Endodermal cell (in vitro differentiated cells): ENCODE results near the gene NEGR1. TPM values are rescaled to one million over a fixed set of nuclear protein-coding genes. Genes with fewer than 3 reads are reported as not detected.

Source experiments
- DNase-seq: peaks from one replicate; pipeline ENCODE4 v3.0.0-alpha.2; 2017
- H3K27ac ChIP-seq: 2 replicates; pipeline ENCODE4 v1.5.1; 2013; ENCODE audit warnings: mild to moderate bottlenecking, low read depth, low read length, moderate library complexity
- H3K27me3 ChIP-seq: 2 replicates; pipeline ENCODE4 v1.6.1; 2013; ENCODE audit warnings: mild to moderate bottlenecking, low read length, moderate library complexity; ENCODE audit not compliant: insufficient read depth, control insufficient read depth, poor library complexity, severe bottlenecking
- H3K36me3 ChIP-seq: 2 replicates; pipeline ENCODE4 v1.7.0; 2013; ENCODE audit warnings: mild to moderate bottlenecking, low read length, moderate library complexity; ENCODE audit not compliant: control insufficient read depth, insufficient read depth
- H3K4me1 ChIP-seq: one replicate; pipeline ENCODE4 v1.7.0; 2013; ENCODE audit warnings: low read length; ENCODE audit not compliant: control insufficient read depth, insufficient read depth
- H3K4me3 ChIP-seq: 2 replicates; pipeline ENCODE4 v1.5.1; 2013; ENCODE audit warnings: mild to moderate bottlenecking, low read length, moderate library complexity
- H3K9ac ChIP-seq: 2 replicates; pipeline ENCODE4 v1.6.1; 2013; ENCODE audit warnings: mild to moderate bottlenecking, low read length, moderate library complexity; ENCODE audit not compliant: poor library complexity, severe bottlenecking; ENCODE audit errors: extremely low read depth
- H3K9me3 ChIP-seq: 2 replicates; pipeline ENCODE4 v1.6.1; 2013; ENCODE audit warnings: mild to moderate bottlenecking, low read length, moderate library complexity; ENCODE audit not compliant: control insufficient read depth
- H3K27ac Mint-ChIP-seq: 2 replicates; pipeline ENCODE4 v1.8.0; 2020; ENCODE audit warnings: mixed read lengths
- H3K27me3 Mint-ChIP-seq: 2 replicates; pipeline ENCODE4 v1.8.0; 2021; ENCODE audit warnings: mild to moderate bottlenecking, mixed read lengths; ENCODE audit not compliant: insufficient read depth
- H3K36me3 Mint-ChIP-seq: 2 replicates; pipeline ENCODE4 v1.8.0; 2020; ENCODE audit warnings: low read depth, mixed read lengths
- H3K4me1 Mint-ChIP-seq: 2 replicates; pipeline ENCODE4 v1.8.0; 2020; ENCODE audit warnings: mixed read lengths
- H3K4me3 Mint-ChIP-seq: 2 replicates; pipeline ENCODE4 v1.8.0; 2020; ENCODE audit warnings: mild to moderate bottlenecking, moderate library complexity, mixed read lengths
- H3K9me3 Mint-ChIP-seq: 2 replicates; pipeline ENCODE4 v1.8.0; 2020; ENCODE audit warnings: mild to moderate bottlenecking, mixed read lengths
- CTCF ChIP-seq: fragments of 200-600 bp; sonication (generic); conservative IDR thresholded peaks from 2 replicates; pipeline ENCODE4 v1.5.0; 2021; ENCODE audit warnings: antibody characterized with exemption, mild to moderate bottlenecking
- WGBS, 2 experiments: methylation state at CpG; one replicate each; pipeline versions ENCODE4 v1.1.5 to v1.1.7; 2013; ENCODE audit warnings: missing lambda C conversion rate in 2 of 2, mixed read lengths in 1 of 2; ENCODE audit not compliant: insufficient coverage in 1 of 2, insufficient read length in 1 of 2; 5-methylcytosine and 5-hydroxymethylcytosine counted together
- total RNA-seq, 2 donors: library from RNA; stranded (reverse); fragmentation: NEBNext Ultra II Directional in 1 of 2; extraction: Animal tissue kit (Norgen Biotek cat#: 25700) in 1 of 2; gene quantifications; 2 replicates in 1 of 2; 3 replicates in 1 of 2; pipeline ENCODE4 v1.2.1, GENCODE V29; 2021

NEGR1 gene
- total RNA-seq, 2 donors from 2014 or later = 1.5 to 2.1 TPM

DNA sequence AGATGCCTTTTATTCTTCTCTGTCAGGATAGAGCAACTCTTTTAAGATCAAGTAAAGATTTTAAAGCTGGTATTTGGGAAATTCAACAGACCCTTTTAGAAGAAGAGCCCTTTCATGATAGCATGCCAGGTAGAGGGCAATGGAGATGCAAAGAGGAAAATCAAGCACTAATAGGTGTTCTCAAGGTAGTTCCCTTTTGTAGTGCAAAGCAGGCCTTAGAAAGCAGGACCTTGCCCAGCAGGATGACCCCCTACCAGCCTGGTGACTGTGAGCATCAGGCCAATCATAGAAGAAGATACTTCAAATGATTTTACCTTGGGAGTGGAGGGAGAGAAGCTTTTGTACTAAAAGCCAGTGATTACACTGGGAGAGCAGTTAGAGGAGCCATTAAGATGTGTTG, 820.1 kb downstream of the NEGR1 start:
- no peak for TF ChIP-seq CTCF
- Histone ChIP-seq H3K27me3 (no peaks in the 10 kb centered on the region), H3K27ac (no peak overlapping the region), H3K4me1 (no peaks in the 10 kb centered on the region), H3K9me3 (no peaks in the 10 kb centered on the region), H3K36me3 (no peaks in the 10 kb centered on the region), H3K9ac (no peak overlapping the region), H3K4me3 (no peak overlapping the region)
- H3K4me3 Mint-ChIP-seq = no peak overlapping the region
- no peak overlapping the region for H3K27ac Mint-ChIP-seq
- DNase-seq = peak; percentile 90
- H3K27me3 Mint-ChIP-seq = no peaks in the 10 kb centered on the region
- peaks cover 17% of the 10 kb centered on the region for H3K4me1 Mint-ChIP-seq
- H3K36me3 Mint-ChIP-seq = no peaks in the 10 kb centered on the region
- no peaks in the 10 kb centered on the region for H3K9me3 Mint-ChIP-seq

- no peak for DNase-seq
- Histone ChIP-seq H3K9me3 (no peaks in the 10 kb centered on the region), H3K4me3 (no peak overlapping the region), H3K36me3 (no peaks in the 10 kb centered on the region), H3K4me1 (no peaks in the 10 kb centered on the region), H3K27ac (no peak overlapping the region), H3K9ac (no peak overlapping the region), H3K27me3 (no peaks in the 10 kb centered on the region)
- H3K4me3 Mint-ChIP-seq = no peak overlapping the region
- H3K27me3 Mint-ChIP-seq = no peaks in the 10 kb centered on the region
- no peaks in the 10 kb centered on the region for H3K9me3 Mint-ChIP-seq
- WGBS, 2 experiments = 90 to 91% methylated on average over 1 to 2 of the region's 2 CpGs
- H3K36me3 Mint-ChIP-seq = no peaks in the 10 kb centered on the region
- no peak overlapping the region for H3K27ac Mint-ChIP-seq
- TF ChIP-seq CTCF = no peak
- peaks cover 17% of the 10 kb centered on the region for H3K4me1 Mint-ChIP-seq
Observed at GRCh38 chr1:71461416-71461815, 820.9 kb downstream of the NEGR1 start.

GRCh38 chr1:71448444-71448843, 833.9 kb downstream of the NEGR1 start:
- 74 to 82% methylated on average over 5 to 8 of the region's 8 CpGs for WGBS, 2 experiments
- no peaks in the 10 kb centered on the region for H3K27me3 Mint-ChIP-seq
- no peaks in the 10 kb centered on the region for H3K27me3 ChIP-seq
- H3K4me1 Mint-ChIP-seq = no peaks in the 10 kb centered on the region
- H3K36me3 Mint-ChIP-seq = no peaks in the 10 kb centered on the region
- H3K27ac Mint-ChIP-seq = no peak overlapping the region
- TF ChIP-seq CTCF = no peak
- no peak overlapping the region for H3K27ac ChIP-seq
- no peak for DNase-seq
- H3K4me3 ChIP-seq = no peak overlapping the region
- H3K9ac ChIP-seq = no peak overlapping the region
- H3K9me3 ChIP-seq = no peaks in the 10 kb centered on the region
- H3K36me3 ChIP-seq = no peaks in the 10 kb centered on the region
- no peaks in the 10 kb centered on the region for H3K4me1 ChIP-seq
- H3K9me3 Mint-ChIP-seq = no peaks in the 10 kb centered on the region
- H3K4me3 Mint-ChIP-seq = no peak overlapping the region
